HL-60 (cell line): ENCODE results near the gene GPC3.

ENCODE experiments used
- GABPA ChIP-seq: IDR thresholded peaks from 2 replicates; pipeline ENCODE4 v1.6.1; 2012; ENCODE audit warnings: low read depth
- POLR2AphosphoS5 ChIP-seq: IDR thresholded peaks from 2 replicates; pipeline ENCODE4 v1.6.1; 2012; ENCODE audit warnings: low read depth
- SPI1 ChIP-seq: IDR thresholded peaks from 2 replicates; pipeline ENCODE4 v1.6.1; 2012; ENCODE audit warnings: low read depth, mild to moderate bottlenecking, borderline replicate concordance
- TF ChIP-seq, protein P1 (sequence below): IDR thresholded peaks from one replicate; pipeline ENCODE4 v1.5.1; 2011; ENCODE audit warnings: low read length, control low read depth, inconsistent platforms; ENCODE audit not compliant: insufficient read depth
- TF ChIP-seq, protein P2 (sequence below): IDR thresholded peaks from 2 replicates; pipeline ENCODE4 v1.6.1; 2012; ENCODE audit warnings: low read depth; ENCODE audit not compliant: insufficient replicate concordance

DNA sequence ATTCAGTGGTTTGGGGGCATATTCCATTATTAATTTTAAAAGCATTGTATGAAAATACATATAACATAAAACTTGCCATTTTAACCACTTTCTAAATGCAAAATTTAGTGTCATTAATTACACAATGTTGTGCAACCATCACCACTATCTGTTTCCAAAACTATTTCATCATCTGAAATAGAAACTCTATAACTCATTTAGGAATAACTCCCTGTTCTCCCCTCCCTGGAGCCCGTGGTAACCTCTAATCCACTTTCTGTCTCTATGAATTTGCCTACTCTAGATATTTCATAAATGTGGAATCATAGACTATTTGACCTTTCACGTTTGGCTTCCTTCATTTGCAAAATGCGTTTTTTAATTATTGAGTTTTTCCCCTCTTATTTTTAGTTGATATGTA lies 468.7 kb downstream of the GPC3 start:
- TF ChIP-seq, protein P1, sequence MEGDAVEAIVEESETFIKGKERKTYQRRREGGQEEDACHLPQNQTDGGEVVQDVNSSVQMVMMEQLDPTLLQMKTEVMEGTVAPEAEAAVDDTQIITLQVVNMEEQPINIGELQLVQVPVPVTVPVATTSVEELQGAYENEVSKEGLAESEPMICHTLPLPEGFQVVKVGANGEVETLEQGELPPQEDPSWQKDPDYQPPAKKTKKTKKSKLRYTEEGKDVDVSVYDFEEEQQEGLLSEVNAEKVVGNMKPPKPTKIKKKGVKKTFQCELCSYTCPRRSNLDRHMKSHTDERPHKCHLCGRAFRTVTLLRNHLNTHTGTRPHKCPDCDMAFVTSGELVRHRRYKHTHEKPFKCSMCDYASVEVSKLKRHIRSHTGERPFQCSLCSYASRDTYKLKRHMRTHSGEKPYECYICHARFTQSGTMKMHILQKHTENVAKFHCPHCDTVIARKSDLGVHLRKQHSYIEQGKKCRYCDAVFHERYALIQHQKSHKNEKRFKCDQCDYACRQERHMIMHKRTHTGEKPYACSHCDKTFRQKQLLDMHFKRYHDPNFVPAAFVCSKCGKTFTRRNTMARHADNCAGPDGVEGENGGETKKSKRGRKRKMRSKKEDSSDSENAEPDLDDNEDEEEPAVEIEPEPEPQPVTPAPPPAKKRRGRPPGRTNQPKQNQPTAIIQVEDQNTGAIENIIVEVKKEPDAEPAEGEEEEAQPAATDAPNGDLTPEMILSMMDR: no peak
- TF ChIP-seq POLR2AphosphoS5 (no peak), GABPA (no peak), SPI1 (no peak)
- TF ChIP-seq, protein P2, sequence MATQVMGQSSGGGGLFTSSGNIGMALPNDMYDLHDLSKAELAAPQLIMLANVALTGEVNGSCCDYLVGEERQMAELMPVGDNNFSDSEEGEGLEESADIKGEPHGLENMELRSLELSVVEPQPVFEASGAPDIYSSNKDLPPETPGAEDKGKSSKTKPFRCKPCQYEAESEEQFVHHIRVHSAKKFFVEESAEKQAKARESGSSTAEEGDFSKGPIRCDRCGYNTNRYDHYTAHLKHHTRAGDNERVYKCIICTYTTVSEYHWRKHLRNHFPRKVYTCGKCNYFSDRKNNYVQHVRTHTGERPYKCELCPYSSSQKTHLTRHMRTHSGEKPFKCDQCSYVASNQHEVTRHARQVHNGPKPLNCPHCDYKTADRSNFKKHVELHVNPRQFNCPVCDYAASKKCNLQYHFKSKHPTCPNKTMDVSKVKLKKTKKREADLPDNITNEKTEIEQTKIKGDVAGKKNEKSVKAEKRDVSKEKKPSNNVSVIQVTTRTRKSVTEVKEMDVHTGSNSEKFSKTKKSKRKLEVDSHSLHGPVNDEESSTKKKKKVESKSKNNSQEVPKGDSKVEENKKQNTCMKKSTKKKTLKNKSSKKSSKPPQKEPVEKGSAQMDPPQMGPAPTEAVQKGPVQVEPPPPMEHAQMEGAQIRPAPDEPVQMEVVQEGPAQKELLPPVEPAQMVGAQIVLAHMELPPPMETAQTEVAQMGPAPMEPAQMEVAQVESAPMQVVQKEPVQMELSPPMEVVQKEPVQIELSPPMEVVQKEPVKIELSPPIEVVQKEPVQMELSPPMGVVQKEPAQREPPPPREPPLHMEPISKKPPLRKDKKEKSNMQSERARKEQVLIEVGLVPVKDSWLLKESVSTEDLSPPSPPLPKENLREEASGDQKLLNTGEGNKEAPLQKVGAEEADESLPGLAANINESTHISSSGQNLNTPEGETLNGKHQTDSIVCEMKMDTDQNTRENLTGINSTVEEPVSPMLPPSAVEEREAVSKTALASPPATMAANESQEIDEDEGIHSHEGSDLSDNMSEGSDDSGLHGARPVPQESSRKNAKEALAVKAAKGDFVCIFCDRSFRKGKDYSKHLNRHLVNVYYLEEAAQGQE: no peak
